ENCODE measurements around the gene GRIK4.

Gene GRIK4, protein sequence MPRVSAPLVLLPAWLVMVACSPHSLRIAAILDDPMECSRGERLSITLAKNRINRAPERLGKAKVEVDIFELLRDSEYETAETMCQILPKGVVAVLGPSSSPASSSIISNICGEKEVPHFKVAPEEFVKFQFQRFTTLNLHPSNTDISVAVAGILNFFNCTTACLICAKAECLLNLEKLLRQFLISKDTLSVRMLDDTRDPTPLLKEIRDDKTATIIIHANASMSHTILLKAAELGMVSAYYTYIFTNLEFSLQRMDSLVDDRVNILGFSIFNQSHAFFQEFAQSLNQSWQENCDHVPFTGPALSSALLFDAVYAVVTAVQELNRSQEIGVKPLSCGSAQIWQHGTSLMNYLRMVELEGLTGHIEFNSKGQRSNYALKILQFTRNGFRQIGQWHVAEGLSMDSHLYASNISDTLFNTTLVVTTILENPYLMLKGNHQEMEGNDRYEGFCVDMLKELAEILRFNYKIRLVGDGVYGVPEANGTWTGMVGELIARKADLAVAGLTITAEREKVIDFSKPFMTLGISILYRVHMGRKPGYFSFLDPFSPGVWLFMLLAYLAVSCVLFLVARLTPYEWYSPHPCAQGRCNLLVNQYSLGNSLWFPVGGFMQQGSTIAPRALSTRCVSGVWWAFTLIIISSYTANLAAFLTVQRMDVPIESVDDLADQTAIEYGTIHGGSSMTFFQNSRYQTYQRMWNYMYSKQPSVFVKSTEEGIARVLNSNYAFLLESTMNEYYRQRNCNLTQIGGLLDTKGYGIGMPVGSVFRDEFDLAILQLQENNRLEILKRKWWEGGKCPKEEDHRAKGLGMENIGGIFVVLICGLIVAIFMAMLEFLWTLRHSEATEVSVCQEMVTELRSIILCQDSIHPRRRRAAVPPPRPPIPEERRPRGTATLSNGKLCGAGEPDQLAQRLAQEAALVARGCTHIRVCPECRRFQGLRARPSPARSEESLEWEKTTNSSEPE

DNA sequence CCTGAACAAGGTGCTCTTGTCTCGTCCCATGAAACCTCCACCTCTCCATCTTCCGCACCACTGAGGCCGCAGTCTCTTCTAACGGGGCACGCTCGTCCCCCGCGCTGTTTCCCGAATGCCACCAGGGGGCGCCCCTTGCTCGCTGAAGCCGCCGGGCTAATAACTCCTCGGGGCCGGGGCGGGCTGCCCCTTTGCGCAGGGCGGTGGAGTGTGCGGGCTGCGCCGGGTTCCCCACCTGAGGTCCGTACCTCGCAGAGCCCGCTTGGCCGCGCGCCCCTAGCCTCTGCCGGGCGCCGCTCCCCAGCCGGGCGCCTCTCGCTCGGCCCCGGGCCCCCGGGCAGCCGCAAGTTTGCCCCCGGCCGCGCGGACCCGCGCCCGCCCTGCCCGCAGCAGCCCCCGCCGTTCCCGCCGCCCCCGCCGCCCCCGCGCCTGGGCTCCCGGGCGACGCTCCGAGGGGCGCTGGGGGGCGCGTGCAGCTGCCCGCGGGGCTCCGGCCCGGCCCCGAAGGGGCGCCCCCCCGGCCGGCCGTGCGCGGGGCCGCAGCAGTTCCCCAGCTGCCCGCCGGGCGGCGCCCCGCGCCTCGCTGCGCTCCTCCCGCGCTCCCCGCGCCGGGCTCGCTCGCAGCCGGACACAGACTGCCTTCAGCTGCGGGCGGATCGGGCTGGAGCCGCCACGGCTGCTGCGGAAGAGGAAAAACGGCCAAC is at the start of gene GRIK4:
Gene GRIK4, plus strand, starts transcription at position 633 of the 704 bp plus-strand sequence. CDS start 148,571 bp downstream, outside the sequence.
- Mint-ChIP-seq H3K27ac (no peak within 1 kb of the TSS), H3K9me3 (no peaks in the 10 kb centered on the region), H3K4me3 (no peak within 1 kb of the TSS), H3K27me3 (peaks cover 81% of the 10 kb centered on the region), H3K4me1 (ENCODE audit: low read depth) (peaks cover 3% of the 10 kb centered on the region), H3K36me3 (ENCODE audit: low read depth) (no peaks in the 10 kb centered on the region)

DNA sequence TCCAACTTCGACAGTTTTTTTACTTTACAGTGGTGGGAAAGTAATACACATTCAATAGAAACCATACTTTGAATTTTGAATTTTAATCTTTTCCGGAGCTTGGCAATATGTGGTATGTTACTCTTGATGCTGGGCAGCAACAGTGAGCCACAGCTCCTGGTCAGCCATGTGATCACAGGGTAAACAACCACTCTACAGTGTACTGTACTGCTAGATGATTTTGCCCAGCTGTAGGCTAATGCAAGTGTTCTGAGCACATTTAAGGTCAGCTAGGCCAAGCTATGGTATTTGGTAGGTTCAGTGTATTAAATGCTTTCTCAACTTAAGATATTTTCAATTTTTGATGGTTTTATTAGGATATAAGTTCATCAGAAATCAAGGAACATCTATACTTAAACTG is 48.7 kb upstream of the GRIK4 start:
- Mint-ChIP-seq H3K9me3 (no peaks in the 10 kb centered on the region), H3K27me3 (no peaks in the 10 kb centered on the region), H3K4me1 (ENCODE audit: low read depth) (no peaks in the 10 kb centered on the region), H3K36me3 (ENCODE audit: low read depth) (peaks cover 80% of the 10 kb centered on the region), H3K4me3 (no peak overlapping the region), H3K27ac (no peak overlapping the region)

DNA sequence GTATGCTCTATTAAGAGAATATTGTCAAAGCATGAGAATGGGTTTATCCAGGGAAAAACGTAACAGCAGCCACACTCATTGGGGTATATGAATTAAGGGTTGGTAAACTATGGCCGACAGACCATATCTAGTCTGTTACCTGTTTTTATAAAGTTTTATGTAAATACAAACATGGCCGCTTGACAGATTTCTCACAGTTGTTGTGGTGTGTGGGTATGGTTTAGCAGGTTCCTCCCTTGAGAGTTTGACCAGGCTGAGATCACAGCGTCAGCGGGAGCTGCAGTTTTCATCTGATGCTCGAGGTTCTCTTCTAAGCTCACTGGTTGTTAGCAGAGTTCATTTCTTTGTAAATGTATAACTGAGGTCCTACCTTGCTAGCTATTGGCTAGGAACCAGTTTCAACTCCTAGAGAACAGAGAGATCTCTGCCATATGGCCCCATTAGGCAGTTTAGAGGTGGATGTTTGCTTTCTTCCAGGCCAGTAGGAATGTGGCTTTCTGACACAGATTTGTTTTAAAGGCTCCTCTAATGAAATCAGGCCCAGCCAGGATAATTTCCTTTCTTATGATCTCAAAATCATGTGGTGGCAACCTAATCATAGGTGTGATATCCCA is 45.5 kb upstream of the GRIK4 start:
- Mint-ChIP-seq H3K27me3 (no peaks in the 10 kb centered on the region), H3K36me3 (ENCODE audit: low read depth) (peaks cover 65% of the 10 kb centered on the region), H3K4me1 (ENCODE audit: low read depth) (no peaks in the 10 kb centered on the region)

DNA sequence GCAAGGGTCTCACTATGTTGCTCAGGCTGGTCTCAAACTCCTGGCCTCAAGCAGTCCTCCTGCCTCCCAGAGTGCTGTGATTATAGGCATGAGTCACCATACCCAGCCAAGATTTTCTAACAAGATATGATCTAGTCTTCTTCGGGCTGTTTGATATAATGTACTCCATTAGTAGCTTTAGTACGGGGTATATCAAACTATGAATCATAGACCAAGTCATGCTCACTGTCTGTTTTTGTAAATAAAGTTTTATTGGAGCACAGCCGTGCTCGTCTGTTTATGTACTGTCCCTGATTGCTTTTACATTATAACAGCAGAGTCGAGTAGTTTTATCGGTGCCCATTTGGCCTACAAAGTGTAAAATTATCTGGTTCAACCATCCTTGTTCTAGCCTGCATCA is 43.9 kb upstream of the GRIK4 start:
- Mint-ChIP-seq H3K9me3 (no peaks in the 10 kb centered on the region), H3K4me3 (no peak overlapping the region), H3K36me3 (ENCODE audit: low read depth) (peaks cover 49% of the 10 kb centered on the region), H3K27me3 (no peaks in the 10 kb centered on the region), H3K27ac (no peak overlapping the region), H3K4me1 (ENCODE audit: low read depth) (no peaks in the 10 kb centered on the region)

More for the DNA sequence above, 45.5 kb upstream of the GRIK4 start:
- H3K27ac Mint-ChIP-seq, result no peak overlapping the region
- no peak overlapping the region for H3K4me3 Mint-ChIP-seq
- no peaks in the 10 kb centered on the region for H3K9me3 Mint-ChIP-seq

DNA sequence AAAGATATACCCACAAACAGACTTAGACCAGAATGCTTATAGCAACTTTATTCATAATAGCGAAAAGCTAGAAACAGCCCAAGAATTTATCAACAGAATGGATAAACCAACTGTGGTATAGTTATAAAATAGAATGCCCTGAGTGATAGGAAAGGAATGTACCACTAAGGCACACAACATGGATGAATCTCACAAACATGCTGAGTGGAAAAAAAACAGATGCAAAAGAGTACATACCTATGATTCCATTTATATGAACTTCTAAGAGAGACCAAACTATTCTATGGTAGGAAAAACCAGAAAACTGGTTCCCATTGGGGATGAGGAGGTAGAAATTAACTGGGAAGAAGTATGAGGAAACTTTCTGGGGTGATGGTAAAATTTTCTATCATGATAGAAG is 40.4 kb upstream of the GRIK4 start:
- Mint-ChIP-seq H3K27ac (no peak overlapping the region), H3K36me3 (ENCODE audit: low read depth) (peaks cover 38% of the 10 kb centered on the region), H3K4me1 (ENCODE audit: low read depth) (no peaks in the 10 kb centered on the region), H3K9me3 (no peaks in the 10 kb centered on the region), H3K4me3 (no peak overlapping the region), H3K27me3 (no peaks in the 10 kb centered on the region)

DNA sequence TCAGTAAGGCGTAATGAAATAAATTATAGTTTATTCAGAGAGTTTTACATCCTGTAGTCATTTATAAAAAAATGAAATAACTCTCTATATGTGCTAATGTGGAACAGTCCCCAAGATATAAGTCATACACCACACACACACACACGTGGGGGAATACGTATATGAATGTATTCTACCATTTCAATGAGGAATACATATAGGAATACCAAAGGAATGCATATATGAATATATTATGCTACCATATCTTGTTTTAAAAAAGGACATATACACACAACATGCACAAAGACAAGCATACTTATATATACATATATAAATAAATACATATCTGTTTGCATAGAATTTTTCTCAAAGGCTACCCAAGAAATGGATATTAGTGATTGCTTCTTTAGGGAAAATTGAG is 39.6 kb upstream of the GRIK4 start:
- no peaks in the 10 kb centered on the region for H3K9me3 Mint-ChIP-seq
- peaks cover 36% of the 10 kb centered on the region for H3K36me3 Mint-ChIP-seq (ENCODE audit: low read depth)
- no peak overlapping the region for H3K27ac Mint-ChIP-seq
- no peak overlapping the region for H3K4me3 Mint-ChIP-seq
- no peaks in the 10 kb centered on the region for H3K27me3 Mint-ChIP-seq
- no peaks in the 10 kb centered on the region for H3K4me1 Mint-ChIP-seq (ENCODE audit: low read depth)

DNA sequence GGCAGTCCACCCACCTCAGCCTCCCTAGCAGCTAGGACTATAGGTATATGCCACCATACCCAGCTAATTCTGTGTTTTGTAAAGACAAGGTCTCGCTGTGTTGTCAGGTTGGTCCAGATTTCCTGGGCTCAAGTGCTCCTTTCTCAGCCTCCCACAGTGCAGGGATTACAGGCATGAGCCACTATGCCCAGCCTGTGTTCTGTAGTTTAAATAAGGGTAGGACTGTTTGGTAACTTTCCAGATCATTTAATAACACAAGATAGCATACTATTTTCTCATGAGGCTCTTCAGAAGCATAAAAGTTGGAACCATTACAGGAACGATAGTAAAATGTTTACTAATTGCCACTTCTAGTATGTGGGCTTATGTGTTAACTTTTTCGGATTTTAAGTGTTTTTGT is 38.0 kb upstream of the GRIK4 start:
- H3K9me3 Mint-ChIP-seq, result no peaks in the 10 kb centered on the region
- peaks cover 38% of the 10 kb centered on the region for H3K36me3 Mint-ChIP-seq (ENCODE audit: low read depth)
- no peaks in the 10 kb centered on the region for H3K4me1 Mint-ChIP-seq (ENCODE audit: low read depth)
- H3K27ac Mint-ChIP-seq, result no peak overlapping the region
- no peaks in the 10 kb centered on the region for H3K27me3 Mint-ChIP-seq
- no peak overlapping the region for H3K4me3 Mint-ChIP-seq

DNA sequence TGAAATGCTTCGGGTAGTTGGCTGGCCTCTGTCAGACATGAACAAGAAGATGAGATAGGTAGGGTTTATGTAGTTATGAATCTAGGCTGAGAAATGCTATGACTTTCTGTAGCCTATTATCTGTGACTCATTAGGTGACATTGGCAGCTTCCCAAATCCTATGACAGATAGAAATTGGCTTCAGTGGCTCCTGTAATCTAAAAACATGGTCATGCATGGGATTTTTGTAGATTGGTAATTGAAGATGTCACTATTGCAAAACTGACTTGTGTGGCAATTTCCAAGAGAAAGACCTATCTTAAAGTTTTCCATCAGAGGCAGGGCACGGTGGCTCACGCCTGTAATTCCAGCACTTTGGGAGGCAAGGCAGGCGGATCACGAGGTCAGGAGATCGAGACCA is 29.4 kb upstream of the GRIK4 start:
- no peaks in the 10 kb centered on the region for H3K9me3 Mint-ChIP-seq
- no peak overlapping the region for H3K27ac Mint-ChIP-seq

DNA sequence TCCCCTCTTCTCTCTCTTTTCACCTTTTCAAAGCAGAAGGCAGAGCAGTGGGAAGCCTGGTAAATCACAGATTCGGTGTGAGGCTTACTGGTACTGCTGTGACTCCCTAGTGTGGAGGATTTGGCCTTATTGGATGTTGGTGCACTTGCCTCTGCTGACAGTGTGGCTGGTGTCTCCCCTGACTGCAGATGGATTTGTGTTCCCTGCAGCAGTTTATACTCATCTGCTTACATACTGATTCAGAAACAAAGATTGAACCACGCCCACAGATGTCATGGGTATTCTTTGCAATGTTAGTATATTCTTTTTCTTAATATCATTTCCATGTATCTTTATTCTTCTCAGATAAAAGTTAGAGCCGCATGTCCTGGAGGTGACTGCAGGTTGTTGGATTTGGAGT is 26.8 kb upstream of the GRIK4 start:
- Mint-ChIP-seq H3K27me3 (no peaks in the 10 kb centered on the region), H3K4me3 (no peak overlapping the region), H3K4me1 (ENCODE audit: low read depth) (no peaks in the 10 kb centered on the region), H3K27ac (no peak overlapping the region), H3K36me3 (ENCODE audit: low read depth) (peaks cover 33% of the 10 kb centered on the region), H3K9me3 (no peaks in the 10 kb centered on the region)

More for the DNA sequence above, 29.4 kb upstream of the GRIK4 start:
- H3K4me3 Mint-ChIP-seq, result no peak overlapping the region
- H3K27me3 Mint-ChIP-seq, result no peaks in the 10 kb centered on the region
- H3K36me3 Mint-ChIP-seq (ENCODE audit: low read depth), result peaks cover 50% of the 10 kb centered on the region
- no peaks in the 10 kb centered on the region for H3K4me1 Mint-ChIP-seq (ENCODE audit: low read depth)

DNA sequence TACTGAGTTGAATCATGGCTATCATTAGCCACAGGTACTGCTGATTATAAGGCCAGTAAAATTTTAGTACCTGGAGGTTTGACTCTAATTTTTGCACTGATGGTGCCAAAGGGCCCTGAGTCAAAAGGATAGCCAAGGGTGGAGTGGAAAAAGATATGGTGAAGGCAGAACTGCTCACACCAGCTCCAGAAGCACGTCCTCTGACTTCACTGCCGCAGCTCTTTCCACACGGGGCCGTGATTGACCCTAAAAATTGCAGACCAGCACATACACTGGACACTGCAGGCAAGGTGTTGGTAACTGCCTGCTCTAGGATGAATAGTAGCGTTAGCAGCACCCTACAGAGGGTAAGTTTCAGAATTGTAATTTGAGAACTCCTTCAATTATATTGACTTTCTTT is 25.4 kb upstream of the GRIK4 start:
- Mint-ChIP-seq H3K4me1 (ENCODE audit: low read depth) (no peaks in the 10 kb centered on the region), H3K9me3 (no peaks in the 10 kb centered on the region), H3K27me3 (no peaks in the 10 kb centered on the region)

DNA sequence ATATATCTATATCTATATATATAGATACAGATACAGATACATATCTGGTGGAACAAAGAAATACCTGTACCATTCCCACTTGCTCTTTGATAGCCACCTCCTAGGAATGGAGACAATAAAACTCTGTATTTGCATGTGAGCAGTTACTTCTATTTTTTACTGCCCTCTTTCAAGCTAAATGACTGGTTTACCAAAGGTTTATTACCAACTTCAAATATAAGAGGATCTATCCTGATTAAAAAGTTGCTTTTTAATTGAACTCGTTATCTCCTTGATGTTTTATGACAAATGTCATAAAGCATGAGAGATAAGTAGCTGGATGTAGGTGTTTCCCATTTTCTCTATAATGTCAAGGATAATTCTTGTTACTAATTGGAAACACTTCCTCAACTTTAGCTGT is 21.7 kb upstream of the GRIK4 start:
- Mint-ChIP-seq H3K9me3 (no peaks in the 10 kb centered on the region), H3K4me1 (ENCODE audit: low read depth) (no peaks in the 10 kb centered on the region), H3K27ac (no peak overlapping the region), H3K27me3 (peaks cover 7% of the 10 kb centered on the region), H3K36me3 (ENCODE audit: low read depth) (peaks cover 8% of the 10 kb centered on the region), H3K4me3 (no peak overlapping the region)

More for the DNA sequence above, 25.4 kb upstream of the GRIK4 start:
- Mint-ChIP-seq H3K27ac (no peak overlapping the region), H3K36me3 (ENCODE audit: low read depth) (peaks cover 22% of the 10 kb centered on the region), H3K4me3 (no peak overlapping the region)

DNA sequence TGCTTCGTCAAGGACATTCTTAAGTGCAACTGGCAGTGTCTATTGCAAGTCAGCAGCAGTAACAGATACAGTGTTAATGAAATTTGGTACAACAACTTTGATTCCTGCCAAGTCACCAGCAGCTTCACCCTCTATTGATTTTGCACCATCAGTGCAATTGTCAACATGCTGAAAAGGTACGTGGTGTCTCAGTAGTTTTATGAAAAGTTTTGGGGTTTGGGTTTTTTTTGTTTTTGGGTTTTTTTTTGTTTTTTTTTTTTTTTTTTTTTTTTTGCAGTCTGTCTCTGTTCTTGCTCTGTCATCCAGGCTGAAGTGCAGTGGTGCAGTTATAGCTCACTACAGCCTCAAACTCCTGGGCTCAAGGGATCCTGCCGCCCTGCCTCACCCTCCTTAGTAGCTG is 19.1 kb upstream of the GRIK4 start:
- H3K4me3 Mint-ChIP-seq, result no peak overlapping the region
- H3K27me3 Mint-ChIP-seq, result peaks cover 11% of the 10 kb centered on the region
- no peaks in the 10 kb centered on the region for H3K4me1 Mint-ChIP-seq (ENCODE audit: low read depth)
- no peak overlapping the region for H3K27ac Mint-ChIP-seq
- no peaks in the 10 kb centered on the region for H3K36me3 Mint-ChIP-seq (ENCODE audit: low read depth)
- H3K9me3 Mint-ChIP-seq, result no peaks in the 10 kb centered on the region

DNA sequence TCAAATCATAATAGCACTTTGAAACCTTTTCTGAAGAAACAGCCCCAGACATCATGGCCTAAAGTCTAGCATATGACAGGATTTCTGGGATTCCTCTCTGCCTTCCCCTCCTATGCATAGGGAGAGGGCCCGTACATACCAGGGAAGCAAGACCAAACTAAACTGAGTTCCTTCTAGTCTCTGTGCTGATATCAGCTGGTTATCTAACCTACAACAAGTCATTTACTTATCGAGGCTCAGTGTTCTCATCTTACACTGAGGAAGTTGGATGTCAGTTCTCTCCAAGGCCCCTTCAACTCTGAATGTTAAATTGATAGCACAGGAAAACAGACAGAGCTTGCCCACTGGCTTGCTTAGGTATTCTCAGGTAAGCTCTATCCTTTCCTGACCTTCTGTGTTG is 17.0 kb upstream of the GRIK4 start:
- peaks cover 18% of the 10 kb centered on the region for H3K27me3 Mint-ChIP-seq

DNA sequence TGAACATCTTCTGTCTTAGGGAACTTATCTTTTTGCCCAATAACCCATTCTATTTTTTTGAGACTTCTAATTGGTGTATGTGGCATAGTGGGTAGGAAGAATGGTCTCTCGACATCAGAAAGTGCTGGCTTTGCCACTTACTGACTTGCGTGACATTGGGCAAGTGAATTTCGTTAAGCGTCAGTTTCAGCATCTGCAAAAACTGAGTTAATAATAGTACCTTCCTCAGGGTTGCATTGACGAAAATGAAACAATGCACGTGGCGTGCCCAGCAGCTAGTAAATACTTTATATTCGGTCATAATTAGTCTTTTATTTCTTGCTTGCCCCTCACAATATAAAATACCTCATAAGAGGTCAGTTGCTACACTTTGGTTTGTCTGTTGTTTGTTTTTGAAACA is 12.5 kb upstream of the GRIK4 start:
- no peaks in the 10 kb centered on the region for H3K9me3 Mint-ChIP-seq
- H3K36me3 Mint-ChIP-seq (ENCODE audit: low read depth), result no peaks in the 10 kb centered on the region
- no peak overlapping the region for H3K27ac Mint-ChIP-seq
- H3K4me3 Mint-ChIP-seq, result no peak overlapping the region
- H3K27me3 Mint-ChIP-seq, result peaks cover 43% of the 10 kb centered on the region
- H3K4me1 Mint-ChIP-seq (ENCODE audit: low read depth), result no peaks in the 10 kb centered on the region

More for the DNA sequence above, 17.0 kb upstream of the GRIK4 start:
- no peak overlapping the region for H3K4me3 Mint-ChIP-seq
- no peaks in the 10 kb centered on the region for H3K4me1 Mint-ChIP-seq (ENCODE audit: low read depth)
- H3K9me3 Mint-ChIP-seq, result no peaks in the 10 kb centered on the region
- H3K36me3 Mint-ChIP-seq (ENCODE audit: low read depth), result no peaks in the 10 kb centered on the region
- H3K27ac Mint-ChIP-seq, result no peak overlapping the region
